A549 (cell line): Measurements from ENCODE around the gene LIN7B.

Experiments used
- CEBPB ChIP-seq, 2 experiments: fragments of >200 bp in 1 of 2; sonication (Bioruptor Twin) in 1 of 2; formaldehyde crosslinking in 1 of 2; IDR thresholded peaks; 2 replicates each; pipeline ENCODE4 v1.6.1; 2012 to 2016
- GATA3 ChIP-seq: IDR thresholded peaks from 2 replicates; pipeline ENCODE4 v1.6.1; 2012; ENCODE audit warnings: borderline replicate concordance
- KDM5A ChIP-seq: fragments of 200-600 bp; sonication (generic); IDR thresholded peaks from 2 replicates; pipeline ENCODE4 v1.6.1; 2016; ENCODE audit warnings: antibody characterized with exemption, mild to moderate bottlenecking
- MAZ ChIP-seq: fragments of 150-350 bp; IDR thresholded peaks from 2 replicates; pipeline ENCODE4 v1.6.1; 2014; ENCODE audit warnings: antibody characterized with exemption, low read depth, low read length, borderline replicate concordance
- POLR2A ChIP-seq: IDR thresholded peaks from 2 replicates; pipeline ENCODE4 v1.6.1; 2012; ENCODE audit warnings: mild to moderate bottlenecking, low read length
- SMC3 ChIP-seq: fragments of >200 bp; sonication (Bioruptor Twin); formaldehyde crosslinking; IDR thresholded peaks from 3 replicates; pipeline ENCODE4 v1.6.1; 2018; ENCODE audit warnings: inconsistent platforms
- TP53 ChIP-seq: fragments of 250-450 bp; sonication (Bioruptor Pico); IDR thresholded peaks from 2 replicates; pipeline ENCODE4 v1.5.0; 2021; ENCODE audit warnings: mild to moderate bottlenecking, moderate library complexity
- TF ChIP-seq, protein P1 (sequence below): fragments of >200 bp; sonication (Bioruptor Twin); formaldehyde crosslinking; IDR thresholded peaks from 3 replicates; pipeline ENCODE4 v1.5.1; 2016
- TF ChIP-seq, protein P2 (sequence below): fragments of 200-600 bp; sonication (generic); IDR thresholded peaks from 2 replicates; pipeline ENCODE4 v1.6.1; 2016; ENCODE audit warnings: antibody characterized with exemption, mild to moderate bottlenecking, moderate library complexity
- TF ChIP-seq, protein P3 (sequence below): fragments of >200 bp; sonication (Bioruptor Twin); formaldehyde crosslinking; IDR thresholded peaks from 3 replicates; pipeline ENCODE4 v1.6.1; 2016
- TF ChIP-seq, protein P4 (sequence below): IDR thresholded peaks from 2 replicates; pipeline ENCODE4 v1.6.1; 2012; ENCODE audit warnings: low read depth, borderline replicate concordance
- TF ChIP-seq, protein P5 (sequence below): fragments of 450-650 bp; IDR thresholded peaks from 2 replicates; pipeline ENCODE4 v1.6.1; 2014; ENCODE audit warnings: antibody characterized with exemption

DNA sequence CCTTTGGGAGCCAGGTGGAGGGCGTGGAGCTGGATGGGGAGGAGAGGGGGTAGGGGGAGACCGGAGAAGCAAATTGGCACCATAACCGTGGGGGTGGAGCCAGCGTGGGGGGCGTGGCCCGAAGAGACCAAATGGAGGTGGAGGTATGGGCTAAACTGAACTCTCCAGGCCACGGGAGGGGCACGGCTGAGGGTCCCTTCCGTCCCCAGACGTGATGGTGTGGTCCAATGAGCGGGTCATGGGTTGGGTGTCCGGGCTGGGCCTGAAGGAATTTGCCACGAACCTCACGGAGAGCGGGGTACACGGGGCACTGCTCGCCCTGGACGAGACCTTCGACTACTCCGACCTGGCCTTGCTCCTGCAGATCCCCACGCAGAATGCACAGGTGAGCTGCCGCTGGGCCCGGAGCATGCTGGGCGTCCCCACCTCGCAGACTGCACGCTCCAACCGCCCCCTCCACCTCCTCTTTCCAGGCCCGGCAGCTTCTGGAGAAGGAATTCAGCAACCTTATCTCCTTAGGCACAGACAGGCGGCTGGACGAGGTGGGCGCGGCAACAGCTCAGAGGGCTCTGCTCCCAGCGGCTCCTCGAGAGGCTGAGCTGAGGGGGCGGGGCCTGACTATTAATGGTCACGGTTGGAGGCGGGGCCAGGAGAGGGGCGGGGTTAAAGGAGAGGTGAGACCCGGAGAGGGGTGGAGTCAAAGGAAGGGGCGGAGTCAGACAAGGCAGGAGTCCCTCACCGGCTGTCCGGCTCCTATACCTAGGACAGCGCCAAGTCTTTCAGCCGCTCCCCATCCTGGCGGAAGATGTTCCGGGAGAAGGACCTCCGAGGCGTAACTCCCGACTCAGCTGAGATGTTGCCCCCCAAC is 34.8 kb downstream of the LIN7B start:
- TF ChIP-seq, protein P1, sequence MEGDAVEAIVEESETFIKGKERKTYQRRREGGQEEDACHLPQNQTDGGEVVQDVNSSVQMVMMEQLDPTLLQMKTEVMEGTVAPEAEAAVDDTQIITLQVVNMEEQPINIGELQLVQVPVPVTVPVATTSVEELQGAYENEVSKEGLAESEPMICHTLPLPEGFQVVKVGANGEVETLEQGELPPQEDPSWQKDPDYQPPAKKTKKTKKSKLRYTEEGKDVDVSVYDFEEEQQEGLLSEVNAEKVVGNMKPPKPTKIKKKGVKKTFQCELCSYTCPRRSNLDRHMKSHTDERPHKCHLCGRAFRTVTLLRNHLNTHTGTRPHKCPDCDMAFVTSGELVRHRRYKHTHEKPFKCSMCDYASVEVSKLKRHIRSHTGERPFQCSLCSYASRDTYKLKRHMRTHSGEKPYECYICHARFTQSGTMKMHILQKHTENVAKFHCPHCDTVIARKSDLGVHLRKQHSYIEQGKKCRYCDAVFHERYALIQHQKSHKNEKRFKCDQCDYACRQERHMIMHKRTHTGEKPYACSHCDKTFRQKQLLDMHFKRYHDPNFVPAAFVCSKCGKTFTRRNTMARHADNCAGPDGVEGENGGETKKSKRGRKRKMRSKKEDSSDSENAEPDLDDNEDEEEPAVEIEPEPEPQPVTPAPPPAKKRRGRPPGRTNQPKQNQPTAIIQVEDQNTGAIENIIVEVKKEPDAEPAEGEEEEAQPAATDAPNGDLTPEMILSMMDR, result no peak
- TF ChIP-seq, protein P2, sequence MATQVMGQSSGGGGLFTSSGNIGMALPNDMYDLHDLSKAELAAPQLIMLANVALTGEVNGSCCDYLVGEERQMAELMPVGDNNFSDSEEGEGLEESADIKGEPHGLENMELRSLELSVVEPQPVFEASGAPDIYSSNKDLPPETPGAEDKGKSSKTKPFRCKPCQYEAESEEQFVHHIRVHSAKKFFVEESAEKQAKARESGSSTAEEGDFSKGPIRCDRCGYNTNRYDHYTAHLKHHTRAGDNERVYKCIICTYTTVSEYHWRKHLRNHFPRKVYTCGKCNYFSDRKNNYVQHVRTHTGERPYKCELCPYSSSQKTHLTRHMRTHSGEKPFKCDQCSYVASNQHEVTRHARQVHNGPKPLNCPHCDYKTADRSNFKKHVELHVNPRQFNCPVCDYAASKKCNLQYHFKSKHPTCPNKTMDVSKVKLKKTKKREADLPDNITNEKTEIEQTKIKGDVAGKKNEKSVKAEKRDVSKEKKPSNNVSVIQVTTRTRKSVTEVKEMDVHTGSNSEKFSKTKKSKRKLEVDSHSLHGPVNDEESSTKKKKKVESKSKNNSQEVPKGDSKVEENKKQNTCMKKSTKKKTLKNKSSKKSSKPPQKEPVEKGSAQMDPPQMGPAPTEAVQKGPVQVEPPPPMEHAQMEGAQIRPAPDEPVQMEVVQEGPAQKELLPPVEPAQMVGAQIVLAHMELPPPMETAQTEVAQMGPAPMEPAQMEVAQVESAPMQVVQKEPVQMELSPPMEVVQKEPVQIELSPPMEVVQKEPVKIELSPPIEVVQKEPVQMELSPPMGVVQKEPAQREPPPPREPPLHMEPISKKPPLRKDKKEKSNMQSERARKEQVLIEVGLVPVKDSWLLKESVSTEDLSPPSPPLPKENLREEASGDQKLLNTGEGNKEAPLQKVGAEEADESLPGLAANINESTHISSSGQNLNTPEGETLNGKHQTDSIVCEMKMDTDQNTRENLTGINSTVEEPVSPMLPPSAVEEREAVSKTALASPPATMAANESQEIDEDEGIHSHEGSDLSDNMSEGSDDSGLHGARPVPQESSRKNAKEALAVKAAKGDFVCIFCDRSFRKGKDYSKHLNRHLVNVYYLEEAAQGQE, result peak; percentile 85
- TF ChIP-seq, protein P3, sequence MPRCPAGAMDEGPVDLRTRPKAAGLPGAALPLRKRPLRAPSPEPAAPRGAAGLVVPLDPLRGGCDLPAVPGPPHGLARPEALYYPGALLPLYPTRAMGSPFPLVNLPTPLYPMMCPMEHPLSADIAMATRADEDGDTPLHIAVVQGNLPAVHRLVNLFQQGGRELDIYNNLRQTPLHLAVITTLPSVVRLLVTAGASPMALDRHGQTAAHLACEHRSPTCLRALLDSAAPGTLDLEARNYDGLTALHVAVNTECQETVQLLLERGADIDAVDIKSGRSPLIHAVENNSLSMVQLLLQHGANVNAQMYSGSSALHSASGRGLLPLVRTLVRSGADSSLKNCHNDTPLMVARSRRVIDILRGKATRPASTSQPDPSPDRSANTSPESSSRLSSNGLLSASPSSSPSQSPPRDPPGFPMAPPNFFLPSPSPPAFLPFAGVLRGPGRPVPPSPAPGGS, result no peak
- TF ChIP-seq TP53 (no peak), CEBPB (IDR thresholded peaks at IDR 0.05) (no peak), KDM5A (no peak), POLR2A (peak; percentile 33; the same call in 1 of the 2 replicates), GATA3 (no peak), SMC3 (no peak), MAZ (no peak)
- TF ChIP-seq, protein P4, sequence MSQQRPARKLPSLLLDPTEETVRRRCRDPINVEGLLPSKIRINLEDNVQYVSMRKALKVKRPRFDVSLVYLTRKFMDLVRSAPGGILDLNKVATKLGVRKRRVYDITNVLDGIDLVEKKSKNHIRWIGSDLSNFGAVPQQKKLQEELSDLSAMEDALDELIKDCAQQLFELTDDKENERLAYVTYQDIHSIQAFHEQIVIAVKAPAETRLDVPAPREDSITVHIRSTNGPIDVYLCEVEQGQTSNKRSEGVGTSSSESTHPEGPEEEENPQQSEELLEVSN, result no peak
- TF ChIP-seq, protein P5, sequence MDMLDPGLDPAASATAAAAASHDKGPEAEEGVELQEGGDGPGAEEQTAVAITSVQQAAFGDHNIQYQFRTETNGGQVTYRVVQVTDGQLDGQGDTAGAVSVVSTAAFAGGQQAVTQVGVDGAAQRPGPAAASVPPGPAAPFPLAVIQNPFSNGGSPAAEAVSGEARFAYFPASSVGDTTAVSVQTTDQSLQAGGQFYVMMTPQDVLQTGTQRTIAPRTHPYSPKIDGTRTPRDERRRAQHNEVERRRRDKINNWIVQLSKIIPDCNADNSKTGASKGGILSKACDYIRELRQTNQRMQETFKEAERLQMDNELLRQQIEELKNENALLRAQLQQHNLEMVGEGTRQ, result no peak
